Retinal pigment epithelial cell (primary cell): Measurements from ENCODE around the gene ZNF578.
"Not testable (repeated sequence)": the region's sequence is repeated elsewhere in the genome, so short reads cannot be mapped to it uniquely, and the experiment has no call there.

Source experiments
- DNase-seq: peaks from one replicate; pipeline ENCODE4 v3.0.0-alpha.2; 2010; ENCODE audit warnings: low read depth
- H3K4me3 ChIP-seq: 2 replicates; pipeline ENCODE4 v1.5.1; 2011; ENCODE audit warnings: mild to moderate bottlenecking, low read length, control low read depth, moderate library complexity
- CTCF ChIP-seq: conservative IDR thresholded peaks from 2 replicates; pipeline ENCODE4 v1.5.1; 2011; ENCODE audit warnings: low read depth, low read length, control low read depth, inconsistent platforms

The ZNF578 gene

GRCh38 chr19:52557231-52557995, 104.1 kb downstream of the ZNF578 start:
- DNase-seq: no peak
- no peak overlapping the region for H3K4me3 ChIP-seq
- no peak for TF ChIP-seq CTCF

GRCh38 chr19:52558732-52559445, 105.5 kb downstream of the ZNF578 start:
- DNase-seq, H3K4me3 ChIP-seq: not testable (repeated sequence)

GRCh38 chr19:52561611-52562010, 108.3 kb downstream of the ZNF578 start:
- not testable (repeated sequence) for DNase-seq, H3K4me3 ChIP-seq
